Sigmoid colon (tissue), 4 donors: Measurements from ENCODE around the gene TREM2.

Source experiments
- CTCF ChIP-seq, 4 experiments: fragments of 450-650 bp in 3 of 4; fragments of 200-600 bp in 1 of 4; IDR thresholded peaks; one replicate each; pipeline ENCODE4 v1.5.1; 2016 to 2019; ENCODE audit warnings: antibody characterized with exemption in 4 of 4, mild to moderate bottlenecking in 3 of 4, moderate library complexity in 2 of 4
- POLR2AphosphoS5 ChIP-seq, 4 donors: sonication (generic); formaldehyde crosslinking; IDR thresholded peaks; one replicate each; pipeline ENCODE4 v1.6.1; 2017; ENCODE audit warnings: antibody characterized with exemption in 4 of 4

- TF ChIP-seq CTCF (IDR thresholded peaks at IDR 0.05), result no peak
- TF ChIP-seq POLR2AphosphoS5 (IDR thresholded peaks at IDR 0.05), result no peak
Measured at GRCh38 chr6:41199552-41200246, 36.8 kb upstream of the TREM2 start.
